Measurements from ENCODE around the gene IGSF5. TPM values are rescaled to one million over a fixed set of nuclear protein-coding genes. Genes with fewer than 3 reads are reported as not detected.

The IGSF5 gene
- total RNA-seq, 6 experiments from 2014 or later = not detected

- intact Hi-C loops (cut with DNase I) = no loop called here
- H3K36me3 ChIP-seq = no peaks in the 10 kb centered on the region
- H3K27ac ChIP-seq = no peak overlapping the region
- no peak overlapping the region for H3K4me3 ChIP-seq
- TF ChIP-seq CTCF (IDR thresholded peaks at IDR 0.05) (no peak), POLR2A (IDR thresholded peaks at IDR 0.05) (no peak)
- H3K9me3 ChIP-seq = no peaks in the 10 kb centered on the region
- 6% methylated on average over 3 of the region's 3 CpGs for WGBS (ENCODE audit: insufficient coverage, low coverage, low lambda C conversion rate, missing lambda C conversion rate)
- no peaks in the 10 kb centered on the region for H3K27me3 ChIP-seq
- no peaks in the 10 kb centered on the region for H3K4me1 ChIP-seq
- DNase-seq (no peak), ATAC-seq (peak; percentile 40 to 86 (median 56))
These were observed 31.6 kb downstream of the IGSF5 start for GRCh38 chr21:39776589-39776988.

GRCh38 chr21:39781331-39781730 lies 36.3 kb downstream of the IGSF5 start:
- no peak for DNase-seq
- 48% methylated on average over 3 of the region's 3 CpGs for WGBS (ENCODE audit: insufficient coverage, low coverage, low lambda C conversion rate, missing lambda C conversion rate)
- no peaks in the 10 kb centered on the region for H3K9me3 ChIP-seq
- no peak overlapping the region for H3K4me3 ChIP-seq
- no peak for ATAC-seq
- H3K27me3 ChIP-seq = no peaks in the 10 kb centered on the region
- H3K36me3 ChIP-seq = no peaks in the 10 kb centered on the region
- no peaks in the 10 kb centered on the region for H3K4me1 ChIP-seq
- H3K27ac ChIP-seq = no peak overlapping the region
- intact Hi-C loops (cut with DNase I) = no loop called here
- TF ChIP-seq POLR2A (IDR thresholded peaks at IDR 0.05) = no peak
- TF ChIP-seq CTCF (IDR thresholded peaks at IDR 0.05) = no peak

- no peak overlapping the region for H3K4me3 ChIP-seq
- intact Hi-C loops (cut with DNase I) = no loop called here
- H3K27me3 ChIP-seq = no peaks in the 10 kb centered on the region
- no peaks in the 10 kb centered on the region for H3K36me3 ChIP-seq
- no peaks in the 10 kb centered on the region for H3K9me3 ChIP-seq
- no peak overlapping the region for H3K27ac ChIP-seq
- DNase-seq (peak; percentile 69 to 80 (median 71)), ATAC-seq (peak; percentile 91 to 100 (median 99))
- WGBS (ENCODE audit: insufficient coverage, low coverage, low lambda C conversion rate, missing lambda C conversion rate) = 34% methylated on average over 7 of the region's 9 CpGs
- TF ChIP-seq CTCF (IDR thresholded peaks at IDR 0.05) (peak; percentile 55 to 71 (median 66)), POLR2A (IDR thresholded peaks at IDR 0.05) (no peak)
- H3K4me1 ChIP-seq = no peaks in the 10 kb centered on the region
These were observed 43.4 kb downstream of the IGSF5 start for GRCh38 chr21:39788383-39788782.

GRCh38 chr21:39796466-39796865 lies 51.5 kb downstream of the IGSF5 start:
- no peaks in the 10 kb centered on the region for H3K4me1 ChIP-seq
- intact Hi-C loops (cut with DNase I) = no loop called here
- no peaks in the 10 kb centered on the region for H3K27me3 ChIP-seq
- 80% methylated on average over 8 of the region's 8 CpGs for WGBS (ENCODE audit: insufficient coverage, low coverage, low lambda C conversion rate, missing lambda C conversion rate)
- no peaks in the 10 kb centered on the region for H3K9me3 ChIP-seq
- DNase-seq (no peak), ATAC-seq (no peak)
- H3K4me3 ChIP-seq = no peak overlapping the region
- no peaks in the 10 kb centered on the region for H3K36me3 ChIP-seq
- TF ChIP-seq POLR2A (IDR thresholded peaks at IDR 0.05) (no peak), CTCF (IDR thresholded peaks at IDR 0.05) (no peak)
- H3K27ac ChIP-seq = no peak overlapping the region

- ATAC-seq (no peak), DNase-seq (no peak)
- WGBS (ENCODE audit: insufficient coverage, low coverage, low lambda C conversion rate, missing lambda C conversion rate) = 60% methylated on average over 3 of the region's 7 CpGs
- Histone ChIP-seq H3K27ac (no peak overlapping the region), H3K27me3 (no peaks in the 10 kb centered on the region), H3K36me3 (peaks cover 0 to 2% (median 0%) of the 10 kb centered on the region in 4 donors), H3K4me1 (no peaks in the 10 kb centered on the region), H3K9me3 (no peaks in the 10 kb centered on the region), H3K4me3 (no peak overlapping the region)
- intact Hi-C loops (cut with DNase I) = no loop called here
- TF ChIP-seq CTCF (IDR thresholded peaks at IDR 0.05) (no peak), POLR2A (IDR thresholded peaks at IDR 0.05) (no peak)
These were observed 54.2 kb downstream of the IGSF5 start for GRCh38 chr21:39799178-39799577.
